HG03460 (cell line): Measurements from ENCODE around the gene MRPL34.
"Not testable (repeated sequence)": the region's sequence is repeated elsewhere in the genome, so short reads cannot be mapped to it uniquely, and the experiment has no call there.

Experiments used
- ATAC-seq: cut with Tn5 transposase; IDR thresholded peaks from one replicate; pipeline ENCODE4 v1.9.1; 2021; ENCODE audit not compliant: unreplicated experiment

Gene MRPL34

DNA sequence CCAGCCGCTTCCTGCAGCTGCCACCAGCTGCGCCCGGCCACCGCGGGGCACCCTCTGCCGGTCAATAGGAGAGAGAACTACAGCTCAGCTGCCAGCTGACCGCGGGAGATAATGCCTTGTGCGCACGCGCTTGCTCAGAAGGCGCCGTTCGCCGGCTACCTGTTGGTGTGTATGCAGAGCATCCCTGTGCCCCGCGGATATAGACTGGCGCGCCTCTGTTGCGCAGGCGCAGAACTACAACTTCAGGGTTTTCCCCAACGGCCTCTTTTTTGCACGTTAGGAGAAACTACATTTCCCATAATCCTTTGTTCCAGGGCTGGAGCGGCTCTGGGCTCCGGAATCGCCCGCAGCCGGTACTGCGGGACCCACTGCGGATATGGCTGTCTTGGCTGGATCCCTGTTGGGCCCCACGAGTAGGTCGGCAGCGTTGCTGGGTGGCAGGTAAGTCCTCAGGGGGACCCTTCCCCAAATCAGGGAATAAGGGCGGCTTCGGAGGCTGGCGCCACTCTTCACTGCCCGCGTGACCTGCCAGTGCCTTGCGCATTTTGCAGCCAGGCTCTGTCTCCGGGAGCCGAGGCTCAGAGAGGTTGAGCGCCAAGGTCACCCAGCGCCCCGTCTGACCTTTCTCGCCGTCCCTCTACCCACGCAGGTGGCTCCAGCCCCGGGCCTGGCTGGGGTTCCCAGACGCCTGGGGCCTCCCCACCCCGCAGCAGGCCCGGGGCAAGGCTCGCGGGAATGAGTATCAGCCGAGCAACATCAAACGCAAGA lies at the start of gene MRPL34:
Gene MRPL34 (plus strand): TSS at position 356 of the 768 bp plus-strand sequence. CDS start 21 bp downstream, at position 377.
- peak; percentile 55 for ATAC-seq

DNA sequence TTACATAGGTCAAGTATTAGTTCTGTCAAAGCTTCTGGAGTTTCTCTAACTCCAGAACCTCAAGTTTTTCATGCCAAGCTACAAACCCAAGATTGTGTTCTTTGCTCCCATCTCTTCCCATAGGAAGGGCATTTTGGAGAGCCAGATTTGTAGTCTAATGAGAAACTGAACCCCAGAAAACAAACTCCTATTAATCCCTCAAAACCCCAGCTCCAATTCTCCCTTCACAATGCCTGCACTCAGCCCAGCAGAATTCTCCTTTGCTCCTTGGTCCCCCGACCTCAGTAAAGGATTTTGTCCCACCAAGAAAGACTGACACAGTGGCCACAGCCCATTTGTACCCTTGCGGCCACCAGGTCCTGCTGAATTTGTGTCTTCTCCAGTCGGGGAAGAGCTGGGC lies 49.5 kb upstream of the MRPL34 start:
- ATAC-seq = no peak

DNA sequence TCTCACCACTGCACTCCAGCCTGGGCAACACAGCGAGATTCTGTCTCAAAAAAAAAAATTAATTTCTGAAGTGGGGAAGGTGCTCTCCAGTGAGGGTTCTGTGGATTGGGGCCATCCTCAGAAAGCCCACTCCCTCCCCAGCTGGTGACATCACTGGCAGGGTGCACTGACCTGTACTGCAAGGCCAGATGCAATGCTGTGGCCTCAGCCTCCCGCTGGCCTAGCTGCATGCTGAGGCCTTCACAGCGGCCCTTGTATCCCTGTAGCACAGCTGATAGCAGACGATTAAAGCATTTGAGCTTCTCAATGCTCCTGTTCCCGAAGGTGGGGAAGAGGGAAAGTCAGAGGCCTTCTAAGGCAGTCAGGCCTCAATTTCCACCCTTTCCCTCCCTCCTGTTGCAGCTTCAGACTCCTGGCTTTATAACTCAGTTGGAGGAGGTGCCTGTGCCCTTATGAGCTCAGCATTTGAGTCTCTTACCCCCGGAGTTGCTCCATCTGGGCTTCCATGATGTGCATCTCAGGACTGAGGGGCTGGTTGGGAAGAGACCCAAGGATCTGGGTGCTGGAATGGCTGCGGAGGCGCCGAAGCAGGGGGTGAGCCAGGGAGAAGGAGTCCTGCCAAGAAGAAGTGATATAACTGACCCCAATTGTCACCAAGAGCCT lies 46.4 kb upstream of the MRPL34 start:
- no peak for ATAC-seq

DNA sequence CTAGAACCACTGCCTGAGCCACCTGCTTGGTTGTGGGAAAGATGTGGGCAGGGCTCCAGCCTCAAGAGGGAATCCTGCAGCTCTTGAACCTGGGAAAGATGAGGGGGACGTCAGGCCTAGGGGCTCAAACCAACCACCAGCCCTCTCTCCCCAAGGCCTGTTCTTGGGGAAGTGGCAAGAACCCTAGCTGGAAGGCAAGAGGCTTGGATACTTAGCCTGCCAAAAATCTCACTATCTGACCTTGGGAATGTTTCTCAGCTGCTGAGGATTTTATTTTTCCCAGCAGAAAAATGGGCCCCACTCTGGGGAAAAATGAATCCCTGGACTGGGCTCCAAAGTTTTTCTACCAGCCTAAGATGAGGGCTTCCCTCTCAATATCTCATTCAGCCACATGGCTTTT lies 45.7 kb upstream of the MRPL34 start:
- ATAC-seq = no peak

DNA sequence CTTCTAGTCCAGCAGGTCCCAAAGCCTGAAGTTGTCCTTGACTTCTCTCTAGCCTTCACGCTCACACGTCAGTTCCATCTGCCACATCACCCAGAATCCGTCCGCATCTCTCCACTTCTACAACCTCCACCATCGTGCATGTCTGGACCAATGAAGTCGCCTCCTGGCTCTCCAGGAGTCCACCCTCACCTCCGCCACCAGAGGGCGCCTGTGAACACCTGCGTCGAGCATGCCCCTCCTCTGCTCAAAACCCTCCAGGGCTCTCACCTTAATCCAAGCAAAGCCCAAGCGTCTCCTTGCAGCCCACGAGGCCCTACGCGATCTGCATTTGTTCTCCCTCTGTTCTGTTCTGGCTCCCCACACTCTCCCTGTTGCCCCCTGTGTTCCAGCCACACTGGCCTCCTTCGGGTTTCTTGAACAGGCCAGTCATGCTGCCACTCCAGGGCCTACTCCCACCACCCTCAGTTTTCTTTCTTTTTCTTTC lies 44.8 kb upstream of the MRPL34 start:
- no peak for ATAC-seq

DNA sequence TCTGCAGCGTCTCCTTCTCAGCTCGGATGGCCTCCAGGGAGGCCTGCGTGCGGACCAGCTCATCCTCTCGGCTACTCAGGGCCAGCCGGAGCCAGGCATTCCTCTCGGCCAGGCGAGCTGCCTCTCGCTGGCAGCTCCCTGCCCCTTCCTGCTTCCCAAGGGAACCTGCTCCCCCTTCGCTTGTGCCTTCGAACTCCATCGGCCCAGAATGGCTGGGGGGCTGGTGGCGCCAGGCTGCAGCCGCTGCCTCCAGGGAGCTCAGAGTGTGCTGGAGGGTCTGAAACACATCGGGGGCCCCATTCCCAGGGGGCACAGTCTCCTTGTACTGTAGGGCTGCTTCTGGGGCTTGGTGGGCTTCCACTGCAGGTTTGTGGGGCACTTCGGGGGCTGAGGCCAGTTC lies 43.1 kb upstream of the MRPL34 start:
- ATAC-seq = no peak

DNA sequence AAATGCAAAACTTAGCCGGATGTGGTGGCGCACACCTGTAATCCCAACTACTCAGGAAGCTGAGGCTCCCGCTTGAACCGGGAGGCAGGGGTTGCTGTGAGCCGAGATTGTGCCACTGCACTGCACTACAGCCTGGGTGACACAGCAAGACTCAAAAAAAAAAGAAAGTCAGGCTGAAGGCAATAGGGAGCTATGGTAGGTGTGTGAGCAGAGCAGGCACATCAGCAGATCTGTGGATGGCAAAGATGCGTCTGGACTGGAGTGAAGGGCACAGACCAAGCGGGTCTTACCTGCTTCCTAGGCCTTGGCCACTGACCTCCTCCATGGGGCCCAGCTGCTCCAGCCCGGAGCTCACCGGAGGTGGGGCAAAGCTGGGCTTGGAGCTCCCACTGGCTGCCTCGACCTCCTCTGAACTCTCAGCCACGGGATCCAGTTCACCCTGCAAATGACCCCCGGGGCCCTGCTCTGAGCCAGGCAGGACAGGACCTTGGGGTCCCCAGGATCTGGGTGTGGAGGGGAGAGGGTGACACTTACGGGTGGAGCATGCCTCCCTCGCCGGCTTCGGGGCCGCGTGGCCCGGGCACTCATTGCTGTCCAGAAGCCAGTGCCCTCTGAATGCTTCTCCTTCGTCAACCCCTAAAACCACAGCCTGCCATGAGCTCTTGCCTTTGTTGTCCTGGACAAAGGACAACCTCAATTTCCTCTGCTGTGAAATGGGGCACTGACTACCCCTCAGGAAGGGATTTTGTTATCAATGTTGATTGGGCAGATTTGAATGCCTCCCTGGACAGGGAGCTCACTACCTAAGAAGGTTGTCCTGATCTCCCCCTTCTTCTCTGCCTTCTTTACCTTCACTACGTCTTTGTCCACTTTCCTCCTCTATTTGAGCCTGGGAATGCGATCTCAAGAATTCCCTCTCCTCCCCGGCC lies 41.7 kb upstream of the MRPL34 start:
- no peak for ATAC-seq

DNA sequence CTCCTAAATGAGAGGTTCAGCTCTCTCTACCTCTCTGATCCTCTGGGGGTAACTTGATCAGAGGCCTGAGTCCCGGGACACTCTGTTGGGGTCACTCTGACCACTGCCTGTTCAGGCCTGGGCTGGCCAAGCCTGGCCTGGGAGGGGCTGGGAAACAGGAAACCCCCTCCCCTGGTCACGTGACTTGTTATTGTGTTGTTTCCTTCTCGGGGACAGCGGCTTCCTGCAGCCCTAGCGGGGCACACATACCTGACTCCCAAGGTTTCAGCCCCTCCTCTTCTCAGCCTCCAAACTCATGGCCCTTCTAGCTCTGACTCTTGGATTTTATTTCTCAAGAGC lies 41.1 kb upstream of the MRPL34 start, which contains the start of gene USHBP1:
Gene USHBP1 (minus strand): TSS at position 105 of the 339 bp plus-strand sequence. CDS start 446 bp downstream, outside the sequence.
- no peak for ATAC-seq

DNA sequence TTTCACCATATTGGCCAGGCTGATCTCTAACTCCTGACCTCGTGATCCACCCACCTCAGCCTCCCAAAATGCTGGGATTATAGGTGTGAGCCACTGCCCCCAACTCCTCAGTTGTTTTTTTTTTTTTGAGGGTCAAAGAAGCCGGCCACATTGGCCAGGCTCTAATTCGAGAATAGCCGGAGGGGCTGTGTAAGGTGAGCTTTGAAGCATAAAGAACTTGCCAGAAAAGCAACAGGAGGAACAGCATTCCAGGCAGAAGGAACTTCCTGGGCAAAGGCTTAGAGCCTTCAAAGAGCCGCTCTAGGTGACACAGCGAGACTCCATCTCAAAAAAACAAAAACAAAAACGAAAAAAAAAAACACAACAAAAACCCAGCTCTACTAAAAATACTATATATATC lies 39.6 kb upstream of the MRPL34 start:
- ATAC-seq = no peak

DNA sequence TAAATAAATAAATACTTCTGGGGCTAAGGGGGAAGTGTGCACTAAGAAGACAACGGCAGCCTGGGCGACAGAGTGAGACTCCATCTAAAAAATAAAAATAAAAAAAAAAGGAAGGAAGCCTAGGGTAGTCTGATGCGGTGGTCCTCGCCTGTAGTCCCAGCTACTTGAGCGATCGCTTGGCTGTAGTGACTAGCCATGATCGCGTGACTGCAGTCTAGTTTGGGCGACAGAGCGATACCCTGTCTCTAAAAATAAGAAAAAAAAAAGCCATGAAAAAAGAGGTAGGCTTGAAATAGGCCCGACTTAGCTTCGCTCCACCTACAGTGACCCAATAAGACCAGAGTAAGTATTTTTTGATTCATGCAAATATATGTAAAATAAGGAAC lies 39.1 kb upstream of the MRPL34 start:
- ATAC-seq = peak; percentile 10

DNA sequence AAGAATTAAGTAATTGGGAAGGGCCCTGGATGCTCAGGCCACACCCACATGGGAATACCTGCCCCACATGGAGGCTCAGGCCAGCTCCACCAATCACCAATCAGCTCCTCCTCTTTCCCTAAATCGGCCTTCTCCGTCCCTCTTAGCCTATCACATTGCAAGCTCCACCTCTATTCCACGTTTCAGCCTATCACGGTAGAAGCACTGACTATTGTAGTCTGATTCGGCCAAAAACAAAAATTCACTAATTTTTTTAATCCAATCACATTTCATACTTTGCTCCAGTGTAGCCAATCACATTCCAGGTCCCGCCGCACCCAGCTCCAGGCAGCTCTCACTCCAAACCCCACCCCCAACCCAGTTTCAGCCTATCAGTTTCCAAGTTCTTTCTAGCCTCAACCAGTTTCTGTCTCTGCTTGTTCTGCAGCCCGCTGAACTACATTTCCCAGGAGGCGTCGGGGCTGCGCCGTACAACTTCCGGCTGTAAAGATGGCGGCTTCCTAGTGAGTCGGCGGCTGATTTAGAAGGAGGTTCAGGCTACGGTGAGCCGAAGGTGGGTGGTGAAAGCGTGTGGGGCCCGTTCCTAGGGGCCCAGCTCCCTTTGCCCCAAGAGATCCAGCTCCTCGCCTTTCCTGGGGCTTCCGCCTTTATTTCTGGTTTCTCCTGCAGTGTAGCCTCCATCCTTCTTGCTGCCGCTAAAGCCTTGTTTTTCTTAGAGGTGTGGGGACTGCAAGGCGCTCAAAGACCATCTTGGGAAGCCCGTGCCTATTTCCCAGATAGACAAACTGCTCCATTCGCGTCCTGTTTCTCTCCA lies 38.5 kb upstream of the MRPL34 start, which contains the start of gene BABAM1:
Gene BABAM1 (plus strand): TSS at position 469 of the 814 bp plus-strand sequence. CDS start 1,364 bp downstream, outside the sequence.
- peak; percentile 93 for ATAC-seq

DNA sequence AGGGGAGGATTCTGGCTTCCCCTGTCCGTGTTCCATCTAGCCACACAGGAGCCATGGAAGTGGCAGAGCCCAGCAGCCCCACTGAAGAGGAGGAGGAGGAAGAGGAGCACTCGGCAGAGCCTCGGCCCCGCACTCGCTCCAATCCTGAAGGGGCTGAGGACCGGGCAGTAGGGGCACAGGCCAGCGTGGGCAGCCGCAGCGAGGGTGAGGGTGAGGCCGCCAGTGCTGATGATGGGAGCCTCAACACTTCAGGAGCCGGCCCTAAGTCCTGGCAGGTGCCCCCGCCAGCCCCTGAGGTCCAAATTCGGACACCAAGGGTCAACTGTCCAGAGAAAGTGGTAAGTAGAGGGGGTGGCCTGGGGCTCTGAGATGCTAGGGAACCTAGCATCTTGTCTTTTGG lies 36.9 kb upstream of the MRPL34 start:
- no peak for ATAC-seq

DNA sequence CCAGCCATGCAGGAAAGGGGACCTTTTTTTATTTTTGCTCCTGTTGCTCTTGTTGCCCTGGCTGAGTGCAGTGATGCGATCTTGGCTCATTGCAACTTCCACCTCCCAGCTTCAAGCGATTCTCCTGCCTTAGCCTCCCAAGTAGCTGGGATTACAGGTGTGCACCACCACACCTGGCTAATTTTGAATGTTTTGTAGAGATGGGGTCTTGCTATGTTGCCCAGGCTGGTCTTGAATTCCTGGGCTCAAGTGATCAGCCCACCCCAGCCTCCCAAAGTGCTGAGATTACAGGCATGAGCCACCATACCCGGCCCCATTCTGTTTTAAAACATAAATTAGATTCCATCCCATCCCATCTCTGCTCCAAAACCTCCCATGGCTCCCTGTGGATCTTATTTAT lies 30.8 kb upstream of the MRPL34 start:
- ATAC-seq = not testable (repeated sequence)

DNA sequence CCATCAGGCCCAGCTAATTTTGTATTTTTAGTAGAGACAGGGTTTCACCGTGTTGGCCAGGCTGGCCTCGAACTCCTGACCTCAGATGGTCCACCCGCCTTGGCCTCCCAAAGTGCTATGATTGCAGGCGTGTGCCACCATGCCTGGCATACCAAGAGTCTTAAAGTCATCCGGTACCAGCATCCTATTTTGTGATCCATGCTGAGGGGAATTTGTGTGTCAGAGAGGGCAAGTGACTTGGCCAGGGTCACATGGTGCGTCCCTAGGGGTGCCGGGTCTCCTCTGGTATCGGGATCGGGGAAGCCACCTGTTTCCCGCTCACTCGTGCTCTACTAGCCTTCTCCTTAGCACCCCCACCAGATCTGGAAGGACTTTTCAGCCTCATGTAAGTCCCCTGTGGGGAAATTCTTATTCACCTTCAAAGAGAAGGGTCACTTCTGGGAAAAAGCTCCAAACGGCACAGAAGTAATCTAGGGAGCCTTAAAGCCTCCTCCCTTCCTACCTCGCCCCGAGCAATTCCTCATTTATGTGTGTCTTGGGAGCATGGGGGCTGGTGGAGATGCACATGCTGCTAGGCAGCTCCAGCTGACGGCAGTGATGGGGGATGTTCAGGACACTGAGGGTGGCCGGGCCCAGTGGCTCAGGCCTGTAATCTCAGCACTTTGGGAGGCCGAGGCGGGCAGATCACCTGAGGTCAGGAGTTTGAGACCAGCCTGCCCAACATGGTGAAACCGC lies 30.1 kb upstream of the MRPL34 start:
- ATAC-seq = no peak

DNA sequence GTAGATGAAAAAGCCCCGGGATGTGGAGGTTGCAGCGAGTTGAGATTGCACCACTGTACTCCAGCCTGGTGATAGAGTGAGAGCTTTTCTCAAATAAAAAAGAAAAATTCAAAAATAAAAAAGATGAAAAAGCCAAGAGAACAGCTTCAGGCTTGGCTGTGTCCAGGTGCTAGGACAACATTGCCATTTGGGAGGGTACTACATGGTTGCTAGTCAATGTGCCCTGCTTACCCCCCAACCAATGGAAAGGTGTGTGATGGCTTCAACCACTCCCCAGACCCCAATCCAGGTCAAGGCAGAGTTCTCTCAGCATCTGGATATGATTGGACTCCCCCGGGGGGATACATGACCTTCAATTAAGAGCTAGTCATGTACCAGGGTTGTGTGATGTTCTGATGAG lies 26.2 kb upstream of the MRPL34 start:
- no peak for ATAC-seq

DNA sequence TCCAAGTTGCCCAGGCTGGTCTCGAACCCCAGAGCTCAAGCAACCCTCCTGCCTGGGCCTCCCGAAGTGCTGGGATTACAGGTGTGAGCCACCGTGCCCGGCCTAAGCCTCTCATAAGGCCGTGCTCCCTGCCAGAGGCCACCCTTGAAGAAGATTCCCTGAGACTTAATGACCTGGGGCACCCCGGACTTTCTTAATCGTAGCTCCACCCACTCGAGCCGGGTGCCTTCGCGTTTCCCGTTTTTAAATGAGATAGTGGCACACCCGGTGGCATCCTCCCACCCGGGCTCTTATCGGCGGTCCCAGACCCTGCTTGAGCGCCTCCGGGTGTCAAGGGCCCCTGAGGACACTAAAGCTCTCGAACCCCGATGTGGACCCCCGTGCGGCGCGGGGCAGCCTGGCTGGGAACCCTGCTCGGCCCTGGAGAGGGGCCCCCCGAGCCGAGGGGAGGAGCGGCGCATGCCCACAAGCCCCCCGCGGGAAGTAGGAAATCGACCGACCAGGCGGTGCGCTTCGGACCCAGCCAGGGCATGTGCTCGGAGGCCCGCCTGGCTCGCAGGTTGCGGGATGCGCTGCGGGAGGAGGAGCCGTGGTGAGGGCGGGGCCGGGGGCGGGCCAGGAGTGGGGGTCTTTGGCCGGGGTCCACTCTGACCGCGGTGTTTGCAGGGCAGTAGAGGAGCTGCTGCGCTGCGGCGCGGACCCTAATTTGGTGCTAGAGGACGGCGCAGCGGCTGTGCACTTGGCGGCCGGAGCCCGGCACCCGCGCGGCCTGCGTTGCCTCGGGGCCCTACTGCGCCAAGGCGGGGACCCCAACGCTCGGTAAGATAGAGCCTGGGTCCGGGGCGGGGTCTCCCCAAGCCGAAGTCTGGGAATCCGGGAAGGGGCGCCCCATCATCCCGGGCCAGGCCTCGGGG lies 24.0 kb upstream of the MRPL34 start, which contains the start of gene ANKLE1:
Gene ANKLE1 (plus strand): TSS at position 511 of the 914 bp plus-strand sequence. CDS start 20 bp downstream, at position 531.
- ATAC-seq = no peak

DNA sequence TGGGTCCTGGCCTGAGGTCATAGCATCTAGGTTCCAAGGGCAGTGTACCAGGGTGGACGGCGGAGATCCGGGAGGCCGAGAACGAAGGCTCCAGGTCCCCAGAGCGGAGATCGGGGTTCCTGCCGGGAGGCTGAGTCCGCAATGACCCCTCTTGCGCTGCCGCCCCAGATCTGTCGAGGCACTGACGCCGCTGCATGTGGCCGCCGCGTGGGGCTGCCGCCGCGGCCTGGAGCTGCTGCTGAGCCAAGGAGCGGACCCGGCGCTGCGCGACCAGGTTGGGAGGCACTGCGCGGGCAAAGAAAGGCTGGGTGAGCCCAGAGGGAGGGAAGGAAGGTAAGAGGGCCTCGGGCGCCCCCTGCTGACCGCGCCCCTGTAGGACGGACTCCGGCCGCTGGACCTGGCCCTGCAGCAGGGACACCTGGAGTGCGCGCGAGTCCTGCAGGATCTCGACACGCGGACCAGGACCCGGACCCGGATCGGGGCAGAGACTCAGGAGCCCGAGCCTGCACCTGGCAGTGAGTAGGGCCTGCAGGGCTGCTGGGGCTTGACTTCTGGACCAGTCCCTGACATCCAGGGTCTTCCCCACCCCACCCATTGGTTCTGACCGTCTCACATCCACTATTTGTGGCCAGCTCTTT lies 23.1 kb upstream of the MRPL34 start:
- peak; percentile 72 for ATAC-seq

DNA sequence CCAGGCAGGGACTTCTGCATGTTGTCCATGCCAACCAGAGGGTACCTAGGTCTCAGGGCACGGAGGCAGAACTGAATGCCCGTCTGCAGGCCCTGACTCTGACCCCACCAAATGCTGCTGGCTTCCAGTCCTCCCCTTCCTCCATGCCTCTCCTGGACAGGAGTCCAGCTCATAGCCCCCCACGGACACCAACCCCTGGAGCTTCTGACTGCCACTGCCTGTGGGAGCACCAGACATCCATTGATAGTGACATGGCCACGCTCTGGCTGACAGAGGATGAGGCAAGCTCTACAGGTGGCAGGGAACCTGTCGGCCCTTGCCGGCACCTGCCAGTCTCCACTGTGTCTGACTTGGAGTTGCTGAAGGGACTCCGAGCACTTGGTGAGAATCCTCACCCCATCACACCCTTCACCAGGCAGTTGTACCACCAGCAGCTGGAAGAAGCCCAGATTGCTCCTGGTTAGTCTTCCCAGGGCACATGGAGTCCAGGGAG lies 22.1 kb upstream of the MRPL34 start:
- no peak for ATAC-seq
